GM13976 (cell line): ENCODE measurements around the gene ACTL6A.

Experiments
- DNase-seq: peaks from one replicate; pipeline ENCODE4 v3.0.0; 2012; ENCODE audit warnings: low spot score
- CTCF ChIP-seq: IDR thresholded peaks from 2 replicates; pipeline ENCODE4 v1.5.1; 2012; ENCODE audit warnings: borderline replicate concordance, mild to moderate bottlenecking; ENCODE audit not compliant: insufficient read depth; ENCODE audit errors: extremely low read depth, missing control alignments, control extremely low read depth
- in situ Hi-C: fragments of 300-500 bp; cut with MboI; formaldehyde crosslinking; loops from one replicate; pipeline ENCODE4 v1.12.0; 2022; ENCODE audit warnings: low sequenced_read_pairs, mixed read lengths, inconsistent platforms; ENCODE audit not compliant: unreplicated experiment

Gene ACTL6A

GRCh38 chr3:179533274-179533673 lies 29.5 kb upstream of the ACTL6A start:
- in situ Hi-C loops, result no loop called here
- TF ChIP-seq CTCF, result no peak
- no peak for DNase-seq

GRCh38 chr3:179536256-179536655 lies 26.5 kb upstream of the ACTL6A start:
- DNase-seq, result no peak
- in situ Hi-C loops, result no loop called here
- TF ChIP-seq CTCF, result no peak

GRCh38 chr3:179541094-179541493 lies 21.6 kb upstream of the ACTL6A start:
- in situ Hi-C loops, result no loop called here

GRCh38 chr3:179541596-179541995 lies 21.1 kb upstream of the ACTL6A start:
- in situ Hi-C loops, result no loop called here
- no peak for TF ChIP-seq CTCF

More at GRCh38 chr3:179541094-179541493, 21.6 kb upstream of the ACTL6A start:
- DNase-seq, result no peak
- TF ChIP-seq CTCF, result no peak

GRCh38 chr3:179542375-179542774 lies 20.4 kb upstream of the ACTL6A start:
- no peak for DNase-seq
- in situ Hi-C loops, result no loop called here
- TF ChIP-seq CTCF, result no peak

More at GRCh38 chr3:179541596-179541995, 21.1 kb upstream of the ACTL6A start:
- DNase-seq, result no peak

GRCh38 chr3:179544981-179545645 lies 17.6 kb upstream of the ACTL6A start:
- in situ Hi-C loops, result no loop called here
- no peak for TF ChIP-seq CTCF
- no peak for DNase-seq
